ENCODE results near the gene CYFIP1. TPM values are rescaled to one million over a fixed set of nuclear protein-coding genes. Genes with fewer than 3 reads are reported as not detected.

Gene CYFIP1
- total and polyA plus RNA-seq, 2 donors from 2014 or later, result 32.3 to 143 TPM

- H3K36me3 ChIP-seq (ENCODE audit: control insufficient read depth in 2 of 3, insufficient read depth in 3 of 3, low read length in 3 of 3), result peaks cover 2 to 23% (median 12%) of the 10 kb centered on the region in 3 donors
- H3K27me3 ChIP-seq (ENCODE audit: control insufficient read depth, insufficient read depth, low read length), result no peaks in the 10 kb centered on the region
- DNase-seq (no peak), FAIRE-seq (no peak)
- no peaks in the 10 kb centered on the region for H3K4me1 ChIP-seq (ENCODE audit: control insufficient read depth in 2 of 3, insufficient read depth in 2 of 3, low read depth in 1 of 3, low read length in 3 of 3)
- H3K4me3 ChIP-seq (ENCODE audit: low read length in 3 of 3), result no peak overlapping the region
- H3K9ac ChIP-seq (ENCODE audit: low read length in 3 of 3), result no peak overlapping the region
- H3K9me3 ChIP-seq (ENCODE audit: control insufficient read depth in 2 of 3, insufficient read depth in 1 of 3, low read length in 3 of 3), result no peaks in the 10 kb centered on the region
- TF ChIP-seq CTCF (IDR thresholded peaks at IDR 0.05; ENCODE audit: borderline replicate concordance, extremely low read depth, insufficient read depth), result no peak
- intact Hi-C loops (cut with DNase I), result no loop called here
- H3K27ac ChIP-seq (ENCODE audit: low read depth in 2 of 2, low read length in 2 of 2), result no peak overlapping the region
These were observed 49.2 kb downstream of the CYFIP1 start for GRCh38 chr15:22930782-22931484.

DNA sequence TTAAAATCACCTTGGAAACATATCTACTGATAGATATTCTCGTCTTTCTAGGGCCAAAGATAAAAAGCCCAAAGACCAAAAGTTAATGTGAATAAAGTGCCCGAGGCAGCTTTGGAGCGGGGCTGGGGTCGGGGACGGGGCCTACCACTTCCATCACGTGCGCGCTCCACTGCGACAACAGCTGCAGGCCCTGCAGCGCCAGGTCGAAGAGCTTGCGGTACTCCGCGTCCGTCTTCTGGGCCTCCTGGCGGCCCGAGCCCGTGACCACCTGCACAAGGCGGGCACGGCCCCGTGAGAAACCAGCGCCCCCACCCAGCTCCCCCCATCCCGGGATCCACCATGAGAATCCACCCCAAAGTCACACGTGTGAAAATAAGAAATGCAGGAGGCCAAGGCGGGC lies 52.4 kb downstream of the CYFIP1 start:
- H3K27ac ChIP-seq (ENCODE audit: low read depth in 2 of 2, low read length in 2 of 2), result no peak overlapping the region
- no peaks in the 10 kb centered on the region for H3K27me3 ChIP-seq (ENCODE audit: control insufficient read depth, insufficient read depth, low read length)
- H3K9me3 ChIP-seq (ENCODE audit: control insufficient read depth in 2 of 3, insufficient read depth in 1 of 3, low read length in 3 of 3), result no peaks in the 10 kb centered on the region
- intact Hi-C loops (cut with DNase I), result no loop called here
- no peak for TF ChIP-seq CTCF (IDR thresholded peaks at IDR 0.05; ENCODE audit: borderline replicate concordance, extremely low read depth, insufficient read depth)
- H3K4me1 ChIP-seq (ENCODE audit: control insufficient read depth in 2 of 3, insufficient read depth in 2 of 3, low read depth in 1 of 3, low read length in 3 of 3), result no peaks in the 10 kb centered on the region
- DNase-seq, result no peak
- no peak for FAIRE-seq
- no peak overlapping the region for H3K9ac ChIP-seq (ENCODE audit: low read length in 3 of 3)
- H3K4me3 ChIP-seq (ENCODE audit: low read length in 3 of 3), result no peak overlapping the region
- peaks cover 2 to 23% (median 11%) of the 10 kb centered on the region in 3 donors for H3K36me3 ChIP-seq (ENCODE audit: control insufficient read depth in 2 of 3, insufficient read depth in 3 of 3, low read length in 3 of 3)

GRCh38 chr15:22925875-22926274 lies 54.3 kb downstream of the CYFIP1 start:
- H3K36me3 ChIP-seq (ENCODE audit: control insufficient read depth in 2 of 3, insufficient read depth in 3 of 3, low read length in 3 of 3), result peaks cover 0 to 12% (median 2%) of the 10 kb centered on the region in 3 donors
- no peak for DNase-seq
- intact Hi-C loops (cut with DNase I), result no loop called here
- no peak for FAIRE-seq
- no peak overlapping the region for H3K9ac ChIP-seq (ENCODE audit: low read length in 3 of 3)
- no peak overlapping the region for H3K4me3 ChIP-seq (ENCODE audit: low read length in 3 of 3)
- no peaks in the 10 kb centered on the region for H3K4me1 ChIP-seq (ENCODE audit: control insufficient read depth in 2 of 3, insufficient read depth in 2 of 3, low read depth in 1 of 3, low read length in 3 of 3)
- no peak overlapping the region for H3K27ac ChIP-seq (ENCODE audit: low read depth in 2 of 2, low read length in 2 of 2)
- H3K27me3 ChIP-seq (ENCODE audit: control insufficient read depth, insufficient read depth, low read length), result no peaks in the 10 kb centered on the region
- TF ChIP-seq CTCF (IDR thresholded peaks at IDR 0.05; ENCODE audit: borderline replicate concordance, extremely low read depth, insufficient read depth), result no peak
- H3K9me3 ChIP-seq (ENCODE audit: control insufficient read depth in 2 of 3, insufficient read depth in 1 of 3, low read length in 3 of 3), result no peaks in the 10 kb centered on the region
